ENCODE measurements around the gene OGT. TPM values are rescaled to one million over a fixed set of nuclear protein-coding genes. Genes with fewer than 3 reads are reported as not detected.
"Not testable (repeated sequence)": the region's sequence is repeated elsewhere in the genome, so short reads cannot be mapped to it uniquely, and the experiment has no call there.

The OGT gene
- polyA plus RNA-seq, 1 experiment: 252 TPM

- ChIA-PET CTCF (no interaction called here), POLR2A (interaction anchor here (0.7 kb wide), 1 partner anchor 9 kb away, joined by 4 read pairs; no protein-coding TSS in a partner anchor)
- TF ChIP-seq, protein P1, sequence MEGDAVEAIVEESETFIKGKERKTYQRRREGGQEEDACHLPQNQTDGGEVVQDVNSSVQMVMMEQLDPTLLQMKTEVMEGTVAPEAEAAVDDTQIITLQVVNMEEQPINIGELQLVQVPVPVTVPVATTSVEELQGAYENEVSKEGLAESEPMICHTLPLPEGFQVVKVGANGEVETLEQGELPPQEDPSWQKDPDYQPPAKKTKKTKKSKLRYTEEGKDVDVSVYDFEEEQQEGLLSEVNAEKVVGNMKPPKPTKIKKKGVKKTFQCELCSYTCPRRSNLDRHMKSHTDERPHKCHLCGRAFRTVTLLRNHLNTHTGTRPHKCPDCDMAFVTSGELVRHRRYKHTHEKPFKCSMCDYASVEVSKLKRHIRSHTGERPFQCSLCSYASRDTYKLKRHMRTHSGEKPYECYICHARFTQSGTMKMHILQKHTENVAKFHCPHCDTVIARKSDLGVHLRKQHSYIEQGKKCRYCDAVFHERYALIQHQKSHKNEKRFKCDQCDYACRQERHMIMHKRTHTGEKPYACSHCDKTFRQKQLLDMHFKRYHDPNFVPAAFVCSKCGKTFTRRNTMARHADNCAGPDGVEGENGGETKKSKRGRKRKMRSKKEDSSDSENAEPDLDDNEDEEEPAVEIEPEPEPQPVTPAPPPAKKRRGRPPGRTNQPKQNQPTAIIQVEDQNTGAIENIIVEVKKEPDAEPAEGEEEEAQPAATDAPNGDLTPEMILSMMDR (IDR thresholded peaks at IDR 0.05; ENCODE audit: low read depth, low read length): no peak
- no peaks in the 10 kb centered on the region for H3K9me3 ChIP-seq (ENCODE audit: control insufficient read depth, insufficient read depth, low read length)
- H3K27me3 ChIP-seq (ENCODE audit: control insufficient read depth, insufficient read depth, low read length): no peaks in the 10 kb centered on the region
- H3K4me3 ChIP-seq (ENCODE audit: low read depth, low read length): no peak overlapping the region
- no peak overlapping the region for H3K27ac ChIP-seq (ENCODE audit: low read depth, low read length)
- DNase-seq (ENCODE audit: low read depth, low spot score): no peak
Measured at GRCh38 chrX:71549986-71550385, 17.1 kb downstream of the OGT start.

GRCh38 chrX:71550578-71550977, 17.7 kb downstream of the OGT start:
- Histone ChIP-seq H3K9me3 (ENCODE audit: control insufficient read depth, insufficient read depth, low read length) (no peaks in the 10 kb centered on the region), H3K27me3 (ENCODE audit: control insufficient read depth, insufficient read depth, low read length) (no peaks in the 10 kb centered on the region), H3K27ac (ENCODE audit: low read depth, low read length) (no peak overlapping the region), H3K4me3 (ENCODE audit: low read depth, low read length) (no peak overlapping the region)
- TF ChIP-seq, protein P1 (IDR thresholded peaks at IDR 0.05; ENCODE audit: low read depth, low read length): no peak
- no peak for DNase-seq (ENCODE audit: low read depth, low spot score)
- ChIA-PET CTCF (no interaction called here), POLR2A (no interaction called here)

GRCh38 chrX:71556036-71556435, 23.1 kb downstream of the OGT start:
- H3K27ac ChIP-seq (ENCODE audit: low read depth, low read length): no peak overlapping the region
- TF ChIP-seq, protein P1 (IDR thresholded peaks at IDR 0.05; ENCODE audit: low read depth, low read length): no peak
- no peaks in the 10 kb centered on the region for H3K9me3 ChIP-seq (ENCODE audit: control insufficient read depth, insufficient read depth, low read length)
- no peak for DNase-seq (ENCODE audit: low read depth, low spot score)
- ChIA-PET CTCF (no interaction called here), POLR2A (no interaction called here)
- H3K4me3 ChIP-seq (ENCODE audit: low read depth, low read length): no peak overlapping the region
- H3K27me3 ChIP-seq (ENCODE audit: control insufficient read depth, insufficient read depth, low read length): no peaks in the 10 kb centered on the region

DNA sequence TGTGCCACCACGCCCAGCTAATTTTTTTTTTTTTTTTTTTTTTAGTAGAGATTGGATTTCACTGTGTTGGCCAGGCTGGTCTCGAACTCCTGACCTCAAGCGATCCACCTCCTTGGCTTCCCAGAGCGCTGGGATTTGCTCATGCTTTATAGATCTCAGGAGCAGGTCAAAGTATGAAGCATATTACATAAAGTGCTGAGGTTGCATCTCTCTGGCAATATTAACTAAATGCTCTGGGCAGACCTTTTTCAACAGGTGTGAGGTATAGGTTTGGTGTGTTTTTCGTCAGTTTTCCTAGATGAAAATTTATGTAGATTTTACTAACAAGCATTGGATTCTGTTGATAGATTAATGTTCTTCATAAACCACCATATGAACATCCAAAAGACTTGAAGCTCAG, 26.0 kb downstream of the OGT start:
- POLR2A ChIA-PET: interaction anchor here (0.6 kb wide), 1 partner anchor 9 kb away, joined by 4 read pairs; no protein-coding TSS in a partner anchor
- no peak for DNase-seq (ENCODE audit: low read depth, low spot score)
- no peaks in the 10 kb centered on the region for H3K9me3 ChIP-seq (ENCODE audit: control insufficient read depth, insufficient read depth, low read length)
- H3K27me3 ChIP-seq (ENCODE audit: control insufficient read depth, insufficient read depth, low read length): no peaks in the 10 kb centered on the region
- H3K4me3 ChIP-seq (ENCODE audit: low read depth, low read length): no peak overlapping the region
- CTCF ChIA-PET: interaction anchor here (0.6 kb wide), 1 partner anchor 10 kb away, joined by 4 read pairs; no protein-coding TSS in a partner anchor
- H3K27ac ChIP-seq (ENCODE audit: low read depth, low read length): no peak overlapping the region
- TF ChIP-seq, protein P1 (IDR thresholded peaks at IDR 0.05; ENCODE audit: low read depth, low read length): no peak

GRCh38 chrX:71559773-71560172, 26.9 kb downstream of the OGT start:
- H3K9me3 ChIP-seq (ENCODE audit: control insufficient read depth, insufficient read depth, low read length); DNase-seq (ENCODE audit: low read depth, low spot score); H3K27me3 ChIP-seq (ENCODE audit: control insufficient read depth, insufficient read depth, low read length); H3K27ac ChIP-seq (ENCODE audit: low read depth, low read length); POLR2A ChIA-PET; H3K4me3 ChIP-seq (ENCODE audit: low read depth, low read length): not testable (repeated sequence)
- CTCF ChIA-PET: interaction anchor here (0.6 kb wide), 1 partner anchor 10 kb away, joined by 4 read pairs; no protein-coding TSS in a partner anchor

DNA sequence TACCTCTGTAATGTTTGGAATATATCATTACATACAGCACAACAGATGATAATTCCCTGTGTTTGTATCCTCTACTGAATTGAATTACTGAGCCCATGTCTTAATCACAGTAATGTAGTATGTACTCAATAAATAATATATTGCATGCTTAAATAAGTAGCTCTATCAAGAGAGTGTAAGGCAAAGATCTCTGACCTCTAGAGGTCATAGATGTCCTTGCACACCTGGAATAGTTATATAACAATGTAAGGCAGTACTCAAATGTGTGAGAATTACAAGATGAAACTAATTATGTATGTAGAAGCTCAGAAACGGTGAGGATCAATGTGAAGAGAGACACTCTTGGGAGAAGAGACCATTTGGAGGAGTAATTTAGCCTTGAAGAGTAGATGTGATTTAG, 31.0 kb downstream of the OGT start:
- POLR2A ChIA-PET: no interaction called here
- no peaks in the 10 kb centered on the region for H3K27me3 ChIP-seq (ENCODE audit: control insufficient read depth, insufficient read depth, low read length)
- no peak overlapping the region for H3K27ac ChIP-seq (ENCODE audit: low read depth, low read length)
- TF ChIP-seq, protein P1 (IDR thresholded peaks at IDR 0.05; ENCODE audit: low read depth, low read length): no peak
- H3K9me3 ChIP-seq (ENCODE audit: control insufficient read depth, insufficient read depth, low read length): no peaks in the 10 kb centered on the region
- CTCF ChIA-PET: no interaction called here
- DNase-seq (ENCODE audit: low read depth, low spot score): no peak
- H3K4me3 ChIP-seq (ENCODE audit: low read depth, low read length): no peak overlapping the region
